MM.1S (cell line): ENCODE measurements around the gene FARP1.

Experiments
- DNase-seq: peaks from one replicate; pipeline ENCODE4 v3.0.0-alpha.2; 2015
- H2AFZ ChIP-seq: fragments of 300-600 bp; sonication (generic); 2 replicates; pipeline ENCODE4 v1.6.0; 2016; ENCODE audit warnings: antibody characterized with exemption, low read length
- H3F3A ChIP-seq: fragments of 300-600 bp; sonication (generic); 2 replicates; pipeline ENCODE4 v1.6.1; 2016; ENCODE audit warnings: mild to moderate bottlenecking, antibody characterized with exemption, low read length, moderate library complexity, mixed read lengths; ENCODE audit not compliant: insufficient read depth
- H3K27ac ChIP-seq: fragments of 300-600 bp; sonication (generic); 2 replicates; pipeline ENCODE4 v1.5.1; 2016; ENCODE audit warnings: mild to moderate bottlenecking, low read length
- H3K27me3 ChIP-seq: fragments of 300-600 bp; sonication (generic); replicated peaks from 2 replicates; pipeline ENCODE4 v1.6.0; 2016; ENCODE audit warnings: low read length; ENCODE audit not compliant: insufficient read depth
- H3K36me3 ChIP-seq: fragments of 300-600 bp; sonication (generic); replicated peaks from 2 replicates; pipeline ENCODE4 v1.6.1; 2016; ENCODE audit warnings: mild to moderate bottlenecking, low read length, mixed read lengths; ENCODE audit not compliant: insufficient read depth
- H3K4me1 ChIP-seq: fragments of 300-600 bp; sonication (generic); 2 replicates; pipeline ENCODE4 v1.6.1; 2016; ENCODE audit warnings: low read length, mixed read lengths
- H3K4me2 ChIP-seq: fragments of 300-600 bp; sonication (generic); 2 replicates; pipeline ENCODE4 v1.6.0; 2016; ENCODE audit warnings: low read depth, low read length
- H3K4me3 ChIP-seq: fragments of 300-600 bp; sonication (generic); 2 replicates; pipeline ENCODE4 v1.5.1; 2016; ENCODE audit warnings: low read length, mixed read lengths
- H3K79me2 ChIP-seq: fragments of 300-600 bp; sonication (generic); 2 replicates; pipeline ENCODE4 v1.6.1; 2016; ENCODE audit warnings: mixed run types, low read length, mixed read lengths
- H3K9ac ChIP-seq: fragments of 300-600 bp; sonication (generic); 2 replicates; pipeline ENCODE4 v1.6.1; 2016; ENCODE audit warnings: low read length, mixed read lengths
- H3K9me2 ChIP-seq: fragments of 300-600 bp; sonication (generic); replicated peaks from 2 replicates; pipeline ENCODE4 v1.6.1; 2016; ENCODE audit warnings: mild to moderate bottlenecking, low read length, mixed read lengths; ENCODE audit not compliant: insufficient read depth
- H3K9me3 ChIP-seq: fragments of 300-600 bp; sonication (generic); replicated peaks from 2 replicates; pipeline ENCODE4 v1.6.1; 2016; ENCODE audit warnings: mild to moderate bottlenecking, low read length, mixed read lengths; ENCODE audit not compliant: insufficient read depth
- H4K20me1 ChIP-seq: fragments of 300-600 bp; sonication (generic); 2 replicates; pipeline ENCODE4 v1.6.1; 2016; ENCODE audit warnings: mild to moderate bottlenecking, low read length, moderate library complexity, mixed read lengths; ENCODE audit not compliant: insufficient read depth
- CTCF ChIP-seq: fragments of 300-600 bp; sonication (generic); IDR thresholded peaks from 2 replicates; pipeline ENCODE4 v1.5.1; 2016; ENCODE audit warnings: antibody characterized with exemption, low read length, mixed read lengths
- EZH2 ChIP-seq: fragments of 300-600 bp; sonication (generic); optimal IDR thresholded peaks from 2 replicates; pipeline ENCODE3; 2017; ENCODE audit warnings: low read depth, mild to moderate bottlenecking, antibody characterized with exemption, low read length, mixed read lengths
- EZH2phosphoT487 ChIP-seq: fragments of 300-600 bp; sonication (generic); IDR thresholded peaks from 2 replicates; pipeline ENCODE4 v1.6.1; 2018; ENCODE audit warnings: antibody characterized with exemption, low read length

Gene FARP1

DNA sequence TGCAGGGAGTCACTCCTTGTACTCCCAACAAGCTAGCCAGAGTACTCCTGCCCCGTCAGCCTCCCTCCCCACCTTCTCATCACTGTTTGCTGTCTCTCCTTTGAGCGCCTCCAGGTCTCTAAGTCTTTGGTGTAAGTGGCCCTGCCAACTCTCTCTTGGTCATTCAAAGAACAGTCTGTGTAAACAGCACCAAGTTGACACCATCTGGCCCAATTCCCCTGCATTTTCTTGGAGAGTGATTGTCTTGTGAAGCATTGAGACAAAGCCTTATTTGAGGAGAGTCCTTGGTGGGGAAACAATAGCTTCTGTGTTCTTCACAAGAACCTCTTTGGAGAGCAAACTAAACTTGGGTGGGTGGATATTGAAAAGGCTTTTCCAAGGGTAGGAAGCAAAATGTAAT is 148.8 kb downstream of the FARP1 start:
- no peak overlapping the region for H3K4me3 ChIP-seq
- no peaks in the 10 kb centered on the region for H3K9me3 ChIP-seq
- no peaks in the 10 kb centered on the region for H3F3A ChIP-seq
- H3K4me2 ChIP-seq, result no peak overlapping the region
- DNase-seq, result no peak
- no peaks in the 10 kb centered on the region for H3K27me3 ChIP-seq
- H3K9ac ChIP-seq, result no peak overlapping the region
- H2AFZ ChIP-seq, result no peak overlapping the region
- no peaks in the 10 kb centered on the region for H3K9me2 ChIP-seq
- H3K4me1 ChIP-seq, result no peaks in the 10 kb centered on the region
- no peaks in the 10 kb centered on the region for H3K79me2 ChIP-seq
- H3K27ac ChIP-seq, result no peak overlapping the region
- TF ChIP-seq CTCF (no peak), EZH2phosphoT487 (no peak), EZH2 (no peak)
- H3K36me3 ChIP-seq, result no peaks in the 10 kb centered on the region
- H4K20me1 ChIP-seq, result no peaks in the 10 kb centered on the region

GRCh38 chr13:98293103-98293502 is 150.2 kb downstream of the FARP1 start:
- Histone ChIP-seq H3K79me2 (no peaks in the 10 kb centered on the region), H3K4me1 (no peaks in the 10 kb centered on the region), H3F3A (no peaks in the 10 kb centered on the region), H3K27ac (no peak overlapping the region), H3K36me3 (no peaks in the 10 kb centered on the region), H2AFZ (no peak overlapping the region), H3K27me3 (no peaks in the 10 kb centered on the region), H4K20me1 (no peaks in the 10 kb centered on the region), H3K4me3 (no peak overlapping the region), H3K4me2 (no peak overlapping the region), H3K9ac (no peak overlapping the region), H3K9me3 (no peaks in the 10 kb centered on the region), H3K9me2 (no peaks in the 10 kb centered on the region)
- no peak for DNase-seq
- TF ChIP-seq EZH2phosphoT487 (no peak), CTCF (no peak), EZH2 (no peak)

GRCh38 chr13:98293570-98294142 is 150.8 kb downstream of the FARP1 start:
- no peak overlapping the region for H3K27ac ChIP-seq
- H3K9me3 ChIP-seq, result no peaks in the 10 kb centered on the region
- no peaks in the 10 kb centered on the region for H3K36me3 ChIP-seq
- no peak for TF ChIP-seq EZH2phosphoT487
- no peak for TF ChIP-seq CTCF
- TF ChIP-seq EZH2, result no peak
- H3K4me2 ChIP-seq, result no peak overlapping the region
- H2AFZ ChIP-seq, result no peak overlapping the region
- no peaks in the 10 kb centered on the region for H3K27me3 ChIP-seq
- H3F3A ChIP-seq, result no peaks in the 10 kb centered on the region
- H4K20me1 ChIP-seq, result no peaks in the 10 kb centered on the region
- H3K9ac ChIP-seq, result no peak overlapping the region
- no peak overlapping the region for H3K4me3 ChIP-seq
- no peaks in the 10 kb centered on the region for H3K9me2 ChIP-seq
- no peak for DNase-seq
- no peaks in the 10 kb centered on the region for H3K4me1 ChIP-seq
- H3K79me2 ChIP-seq, result no peaks in the 10 kb centered on the region
